IPS-NIHi7 (cell line): ENCODE measurements around the gene BPIFB4.
"Not testable (repeated sequence)": the region's sequence is repeated elsewhere in the genome, so short reads cannot be mapped to it uniquely, and the experiment has no call there.

Experiments
- DNase-seq: peaks from one replicate; pipeline ENCODE4 v3.0.0; 2012; ENCODE audit warnings: mixed read lengths; ENCODE audit errors: extremely low spot score

The BPIFB4 gene

GRCh38 chr20:33079259-33079658, at the start of gene BPIFB4:
Gene BPIFB4, plus strand, starts transcription at chr20:33079643. Its CDS starts 1,884 bp downstream, at chr20:33081527.
- no peak for DNase-seq

GRCh38 chr20:33030076-33030475, 49.4 kb upstream of the BPIFB4 start:
- no peak for DNase-seq

- no peak for DNase-seq
These were observed 48.9 kb upstream of the BPIFB4 start for GRCh38 chr20:33030569-33030968.

GRCh38 chr20:33031531-33031930, 47.9 kb upstream of the BPIFB4 start, which contains the start of gene BPIFB6:
Gene BPIFB6, plus strand, starts transcription at chr20:33031648. Its CDS starts 0 bp downstream, at chr20:33031648.
- DNase-seq, result no peak

- DNase-seq, result no peak
These were observed 46.9 kb upstream of the BPIFB4 start for GRCh38 chr20:33032555-33032954.

GRCh38 chr20:33033381-33033780, 46.1 kb upstream of the BPIFB4 start:
- no peak for DNase-seq

GRCh38 chr20:33034115-33034514, 45.3 kb upstream of the BPIFB4 start:
- DNase-seq, result no peak

GRCh38 chr20:33034901-33035492, 44.4 kb upstream of the BPIFB4 start:
- no peak for DNase-seq

GRCh38 chr20:33037456-33037855, 42.0 kb upstream of the BPIFB4 start:
- DNase-seq, result no peak

GRCh38 chr20:33038243-33038642, 41.2 kb upstream of the BPIFB4 start:
- DNase-seq, result no peak

- DNase-seq, result no peak
These were observed 37.0 kb upstream of the BPIFB4 start for GRCh38 chr20:33042430-33042829.

GRCh38 chr20:33042983-33043730, 36.3 kb upstream of the BPIFB4 start:
- DNase-seq, result no peak

- DNase-seq, result no peak
These were observed 35.7 kb upstream of the BPIFB4 start for GRCh38 chr20:33043731-33044181.

- not testable (repeated sequence) for DNase-seq
These were observed 34.2 kb upstream of the BPIFB4 start for GRCh38 chr20:33045129-33045721.

- no peak for DNase-seq
These were observed 33.0 kb upstream of the BPIFB4 start for GRCh38 chr20:33046412-33046811.

GRCh38 chr20:33051333-33051732, 28.1 kb upstream of the BPIFB4 start:
- no peak for DNase-seq

GRCh38 chr20:33053291-33054106, 25.9 kb upstream of the BPIFB4 start, which contains the start of gene BPIFB3:
Gene BPIFB3, plus strand, starts transcription at chr20:33053903. Its CDS starts 1,533 bp downstream, at chr20:33055436.
- DNase-seq, result peak; percentile 26

- no peak for DNase-seq
These were observed 25.1 kb upstream of the BPIFB4 start for GRCh38 chr20:33054381-33054780.

GRCh38 chr20:33054791-33055190, 24.7 kb upstream of the BPIFB4 start:
- DNase-seq, result no peak

GRCh38 chr20:33059136-33059535, 20.3 kb upstream of the BPIFB4 start:
- DNase-seq, result no peak

- peak; percentile 39 for DNase-seq
These were observed 19.6 kb upstream of the BPIFB4 start for GRCh38 chr20:33059741-33060390.
